Ramos (cell line): ENCODE measurements around the gene ALPK3.

Experiments used
- in situ Hi-C: fragments of 300-500 bp; cut with MboI; formaldehyde crosslinking; loops from one replicate; pipeline ENCODE4 v1.14.3; 2022; ENCODE audit warnings: low sequenced_read_pairs; ENCODE audit not compliant: unreplicated experiment

ALPK3 gene

GRCh38 chr15:84913360-84913723 is 96.2 kb downstream of the ALPK3 start:
- in situ Hi-C loops: no loop called here

- in situ Hi-C loops: no loop called here
These were observed 97.2 kb downstream of the ALPK3 start for GRCh38 chr15:84914351-84914750.

GRCh38 chr15:84914909-84915605 is 97.9 kb downstream of the ALPK3 start:
- in situ Hi-C loops: no loop called here

GRCh38 chr15:84915606-84915958 is 98.4 kb downstream of the ALPK3 start:
- in situ Hi-C loops: no loop called here

- in situ Hi-C loops: no loop called here
These were observed 100.3 kb downstream of the ALPK3 start for GRCh38 chr15:84917452-84917851.

- in situ Hi-C loops: no loop called here
These were observed 102.0 kb downstream of the ALPK3 start for GRCh38 chr15:84919106-84919667.

GRCh38 chr15:84921121-84921520 is 104.0 kb downstream of the ALPK3 start:
- in situ Hi-C loops: loop anchor here (10.0 kb wide), 1 partner anchor 326 kb away; no protein-coding TSS in a partner anchor

GRCh38 chr15:84922530-84922929 is 105.4 kb downstream of the ALPK3 start:
- in situ Hi-C loops: loop anchor here (10.0 kb wide), 1 partner anchor 328 kb away; no protein-coding TSS in a partner anchor
